Measurements from ENCODE around the gene SPPL3. TPM values are rescaled to one million over a fixed set of nuclear protein-coding genes. Genes with fewer than 3 reads are reported as not detected.
A peak's percentile ranks its signal among the peaks of the same experiment; 100 is the strongest.

Gene SPPL3
- total RNA-seq, 1 experiment from 2014 or later: 32.5 TPM

DNA sequence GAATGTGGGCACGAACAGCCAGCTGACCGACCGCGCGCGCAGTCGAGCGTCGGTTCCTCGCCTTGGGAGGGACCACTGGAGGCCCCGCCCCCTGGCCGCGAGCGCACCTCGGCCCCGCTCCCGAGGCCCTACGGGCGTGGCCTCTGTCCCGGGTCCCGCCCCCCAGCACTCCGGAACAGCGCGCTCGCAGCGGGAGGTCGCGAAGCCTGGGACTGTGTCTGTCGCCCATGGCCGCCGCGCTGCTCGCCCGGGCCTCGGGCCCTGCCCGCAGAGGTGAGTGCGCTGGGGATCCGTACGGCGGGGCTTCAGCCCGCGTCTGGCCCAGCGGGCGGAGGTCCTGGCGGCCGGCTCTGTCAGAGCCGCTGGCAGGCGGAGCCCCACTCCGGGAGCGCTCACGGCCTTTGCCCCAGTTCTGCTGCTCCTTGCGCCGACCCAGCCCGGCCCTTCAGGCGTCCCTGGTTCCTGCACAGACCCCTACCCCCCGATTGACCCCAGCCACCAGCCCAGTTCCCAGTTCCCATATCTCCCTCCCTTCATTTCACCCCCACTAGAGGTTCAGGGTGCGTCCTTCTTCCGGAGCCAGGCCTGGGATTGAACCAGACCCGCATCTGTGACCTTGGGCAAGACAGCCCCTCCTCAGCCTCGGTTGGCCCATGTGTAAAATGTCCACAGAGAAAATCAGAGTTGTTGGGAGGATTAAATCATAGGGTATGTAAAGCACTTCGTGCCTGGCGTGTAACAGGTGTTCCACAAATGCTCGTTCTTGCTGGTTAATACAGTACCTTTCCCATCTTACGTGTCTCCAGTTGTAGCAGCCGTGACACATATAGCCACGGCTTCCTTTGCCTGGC lies 178.3 kb downstream of the SPPL3 start, which contains the start of gene ACADS (continued):
- TF ChIP-seq, protein P1, sequence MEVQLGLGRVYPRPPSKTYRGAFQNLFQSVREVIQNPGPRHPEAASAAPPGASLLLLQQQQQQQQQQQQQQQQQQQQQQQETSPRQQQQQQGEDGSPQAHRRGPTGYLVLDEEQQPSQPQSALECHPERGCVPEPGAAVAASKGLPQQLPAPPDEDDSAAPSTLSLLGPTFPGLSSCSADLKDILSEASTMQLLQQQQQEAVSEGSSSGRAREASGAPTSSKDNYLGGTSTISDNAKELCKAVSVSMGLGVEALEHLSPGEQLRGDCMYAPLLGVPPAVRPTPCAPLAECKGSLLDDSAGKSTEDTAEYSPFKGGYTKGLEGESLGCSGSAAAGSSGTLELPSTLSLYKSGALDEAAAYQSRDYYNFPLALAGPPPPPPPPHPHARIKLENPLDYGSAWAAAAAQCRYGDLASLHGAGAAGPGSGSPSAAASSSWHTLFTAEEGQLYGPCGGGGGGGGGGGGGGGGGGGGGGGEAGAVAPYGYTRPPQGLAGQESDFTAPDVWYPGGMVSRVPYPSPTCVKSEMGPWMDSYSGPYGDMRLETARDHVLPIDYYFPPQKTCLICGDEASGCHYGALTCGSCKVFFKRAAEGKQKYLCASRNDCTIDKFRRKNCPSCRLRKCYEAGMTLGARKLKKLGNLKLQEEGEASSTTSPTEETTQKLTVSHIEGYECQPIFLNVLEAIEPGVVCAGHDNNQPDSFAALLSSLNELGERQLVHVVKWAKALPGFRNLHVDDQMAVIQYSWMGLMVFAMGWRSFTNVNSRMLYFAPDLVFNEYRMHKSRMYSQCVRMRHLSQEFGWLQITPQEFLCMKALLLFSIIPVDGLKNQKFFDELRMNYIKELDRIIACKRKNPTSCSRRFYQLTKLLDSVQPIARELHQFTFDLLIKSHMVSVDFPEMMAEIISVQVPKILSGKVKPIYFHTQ (CRISPR knock-in tag; IDR thresholded peaks at IDR 0.05): no peak
- TF ChIP-seq, protein P2, sequence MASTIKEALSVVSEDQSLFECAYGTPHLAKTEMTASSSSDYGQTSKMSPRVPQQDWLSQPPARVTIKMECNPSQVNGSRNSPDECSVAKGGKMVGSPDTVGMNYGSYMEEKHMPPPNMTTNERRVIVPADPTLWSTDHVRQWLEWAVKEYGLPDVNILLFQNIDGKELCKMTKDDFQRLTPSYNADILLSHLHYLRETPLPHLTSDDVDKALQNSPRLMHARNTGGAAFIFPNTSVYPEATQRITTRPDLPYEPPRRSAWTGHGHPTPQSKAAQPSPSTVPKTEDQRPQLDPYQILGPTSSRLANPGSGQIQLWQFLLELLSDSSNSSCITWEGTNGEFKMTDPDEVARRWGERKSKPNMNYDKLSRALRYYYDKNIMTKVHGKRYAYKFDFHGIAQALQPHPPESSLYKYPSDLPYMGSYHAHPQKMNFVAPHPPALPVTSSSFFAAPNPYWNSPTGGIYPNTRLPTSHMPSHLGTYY (CRISPR knock-in tag; IDR thresholded peaks at IDR 0.05): no peak
- no peak for TF ChIP-seq CREM (CRISPR knock-in tag; IDR thresholded peaks at IDR 0.05)
- no peak for TF ChIP-seq ZNF263 (CRISPR knock-in tag; IDR thresholded peaks at IDR 0.05; ENCODE audit: low read depth)
- TF ChIP-seq ZNF138 (CRISPR knock-in tag; conservative IDR thresholded peaks at IDR 0.05): no peak
- TF ChIP-seq SMAD3 (CRISPR knock-in tag; IDR thresholded peaks at IDR 0.05; ENCODE audit: borderline replicate concordance): no peak
- TF ChIP-seq, protein P3, sequence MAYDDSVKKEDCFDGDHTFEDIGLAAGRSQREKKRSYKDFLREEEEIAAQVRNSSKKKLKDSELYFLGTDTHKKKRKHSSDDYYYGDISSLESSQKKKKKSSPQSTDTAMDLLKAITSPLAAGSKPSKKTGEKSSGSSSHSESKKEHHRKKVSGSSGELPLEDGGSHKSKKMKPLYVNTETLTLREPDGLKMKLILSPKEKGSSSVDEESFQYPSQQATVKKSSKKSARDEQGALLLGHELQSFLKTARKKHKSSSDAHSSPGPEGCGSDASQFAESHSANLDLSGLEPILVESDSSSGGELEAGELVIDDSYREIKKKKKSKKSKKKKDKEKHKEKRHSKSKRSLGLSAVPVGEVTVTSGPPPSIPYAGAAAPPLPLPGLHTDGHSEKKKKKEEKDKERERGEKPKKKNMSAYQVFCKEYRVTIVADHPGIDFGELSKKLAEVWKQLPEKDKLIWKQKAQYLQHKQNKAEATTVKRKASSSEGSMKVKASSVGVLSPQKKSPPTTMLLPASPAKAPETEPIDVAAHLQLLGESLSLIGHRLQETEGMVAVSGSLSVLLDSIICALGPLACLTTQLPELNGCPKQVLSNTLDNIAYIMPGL (CRISPR knock-in tag; IDR thresholded peaks at IDR 0.05): peak; percentile 49; the same call in 1 of the 2 replicates
- peak; percentile 75 for TF ChIP-seq FOXP1 (CRISPR knock-in tag; IDR thresholded peaks at IDR 0.05; ENCODE audit: borderline replicate concordance)
- no peak for TF ChIP-seq FOXK1 (CRISPR knock-in tag; IDR thresholded peaks at IDR 0.05)
- TF ChIP-seq, protein P4, sequence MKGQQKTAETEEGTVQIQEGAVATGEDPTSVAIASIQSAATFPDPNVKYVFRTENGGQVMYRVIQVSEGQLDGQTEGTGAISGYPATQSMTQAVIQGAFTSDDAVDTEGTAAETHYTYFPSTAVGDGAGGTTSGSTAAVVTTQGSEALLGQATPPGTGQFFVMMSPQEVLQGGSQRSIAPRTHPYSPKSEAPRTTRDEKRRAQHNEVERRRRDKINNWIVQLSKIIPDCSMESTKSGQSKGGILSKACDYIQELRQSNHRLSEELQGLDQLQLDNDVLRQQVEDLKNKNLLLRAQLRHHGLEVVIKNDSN (CRISPR knock-in tag; IDR thresholded peaks at IDR 0.05): peak; percentile 47; the same call in 1 of the 2 replicates
- TF ChIP-seq TP53 (CRISPR knock-in tag; IDR thresholded peaks at IDR 0.05): no peak
- TF ChIP-seq, protein P5, sequence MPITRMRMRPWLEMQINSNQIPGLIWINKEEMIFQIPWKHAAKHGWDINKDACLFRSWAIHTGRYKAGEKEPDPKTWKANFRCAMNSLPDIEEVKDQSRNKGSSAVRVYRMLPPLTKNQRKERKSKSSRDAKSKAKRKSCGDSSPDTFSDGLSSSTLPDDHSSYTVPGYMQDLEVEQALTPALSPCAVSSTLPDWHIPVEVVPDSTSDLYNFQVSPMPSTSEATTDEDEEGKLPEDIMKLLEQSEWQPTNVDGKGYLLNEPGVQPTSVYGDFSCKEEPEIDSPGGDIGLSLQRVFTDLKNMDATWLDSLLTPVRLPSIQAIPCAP (CRISPR knock-in tag; IDR thresholded peaks at IDR 0.05): no peak
- TF ChIP-seq IRF2 (CRISPR knock-in tag; IDR thresholded peaks at IDR 0.05; ENCODE audit: borderline replicate concordance, low read depth): no peak
- TF ChIP-seq, protein P6, sequence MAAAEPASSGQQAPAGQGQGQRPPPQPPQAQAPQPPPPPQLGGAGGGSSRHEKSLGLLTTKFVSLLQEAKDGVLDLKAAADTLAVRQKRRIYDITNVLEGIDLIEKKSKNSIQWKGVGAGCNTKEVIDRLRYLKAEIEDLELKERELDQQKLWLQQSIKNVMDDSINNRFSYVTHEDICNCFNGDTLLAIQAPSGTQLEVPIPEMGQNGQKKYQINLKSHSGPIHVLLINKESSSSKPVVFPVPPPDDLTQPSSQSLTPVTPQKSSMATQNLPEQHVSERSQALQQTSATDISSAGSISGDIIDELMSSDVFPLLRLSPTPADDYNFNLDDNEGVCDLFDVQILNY (CRISPR knock-in tag; IDR thresholded peaks at IDR 0.05): peak; percentile 82; the same call in 1 of the 2 replicates
- TF ChIP-seq, protein P7, sequence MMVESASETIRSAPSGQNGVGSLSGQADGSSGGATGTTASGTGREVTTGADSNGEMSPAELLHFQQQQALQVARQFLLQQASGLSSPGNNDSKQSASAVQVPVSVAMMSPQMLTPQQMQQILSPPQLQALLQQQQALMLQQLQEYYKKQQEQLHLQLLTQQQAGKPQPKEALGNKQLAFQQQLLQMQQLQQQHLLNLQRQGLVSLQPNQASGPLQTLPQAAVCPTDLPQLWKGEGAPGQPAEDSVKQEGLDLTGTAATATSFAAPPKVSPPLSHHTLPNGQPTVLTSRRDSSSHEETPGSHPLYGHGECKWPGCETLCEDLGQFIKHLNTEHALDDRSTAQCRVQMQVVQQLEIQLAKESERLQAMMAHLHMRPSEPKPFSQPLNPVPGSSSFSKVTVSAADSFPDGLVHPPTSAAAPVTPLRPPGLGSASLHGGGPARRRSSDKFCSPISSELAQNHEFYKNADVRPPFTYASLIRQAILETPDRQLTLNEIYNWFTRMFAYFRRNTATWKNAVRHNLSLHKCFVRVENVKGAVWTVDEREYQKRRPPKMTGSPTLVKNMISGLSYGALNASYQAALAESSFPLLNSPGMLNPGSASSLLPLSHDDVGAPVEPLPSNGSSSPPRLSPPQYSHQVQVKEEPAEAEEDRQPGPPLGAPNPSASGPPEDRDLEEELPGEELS (CRISPR knock-in tag; IDR thresholded peaks at IDR 0.05): peak; percentile 67; the same call in 1 of the 2 replicates
- no peak for TF ChIP-seq NFATC4 (CRISPR knock-in tag; IDR thresholded peaks at IDR 0.05)
- TF ChIP-seq, protein P8, sequence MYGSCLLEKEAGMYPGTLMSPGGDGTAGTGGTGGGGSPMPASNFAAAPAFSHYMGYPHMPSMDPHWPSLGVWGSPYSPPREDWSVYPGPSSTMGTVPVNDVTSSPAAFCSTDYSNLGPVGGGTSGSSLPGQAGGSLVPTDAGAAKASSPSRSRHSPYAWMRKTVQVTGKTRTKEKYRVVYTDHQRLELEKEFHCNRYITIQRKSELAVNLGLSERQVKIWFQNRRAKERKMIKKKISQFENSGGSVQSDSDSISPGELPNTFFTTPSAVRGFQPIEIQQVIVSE (CRISPR knock-in tag; IDR thresholded peaks at IDR 0.05; ENCODE audit: borderline replicate concordance): no peak
- 0 out of 2 replicates have a peak, but pooled peaks have one; percentile 49 for TF ChIP-seq MYBL2 (CRISPR knock-in tag; IDR thresholded peaks at IDR 0.05)
- TF ChIP-seq JAZF1 (CRISPR knock-in tag; IDR thresholded peaks at IDR 0.05): no peak
- TF ChIP-seq RORB (CRISPR knock-in tag; IDR thresholded peaks at IDR 0.05): no peak
- TF ChIP-seq GABPB1 (CRISPR knock-in tag; IDR thresholded peaks at IDR 0.05): no peak; the same call in 1 of the 2 replicates
- no peak for TF ChIP-seq KAT7 (CRISPR knock-in tag; IDR thresholded peaks at IDR 0.05; ENCODE audit: borderline replicate concordance)
- TF ChIP-seq SP1 (CRISPR knock-in tag; conservative IDR thresholded peaks at IDR 0.05): peak; percentile 87
- no peak for TF ChIP-seq GRHL2 (CRISPR knock-in tag; IDR thresholded peaks at IDR 0.05; ENCODE audit: insufficient replicate concordance, severe bottlenecking)
- TF ChIP-seq, protein P9, sequence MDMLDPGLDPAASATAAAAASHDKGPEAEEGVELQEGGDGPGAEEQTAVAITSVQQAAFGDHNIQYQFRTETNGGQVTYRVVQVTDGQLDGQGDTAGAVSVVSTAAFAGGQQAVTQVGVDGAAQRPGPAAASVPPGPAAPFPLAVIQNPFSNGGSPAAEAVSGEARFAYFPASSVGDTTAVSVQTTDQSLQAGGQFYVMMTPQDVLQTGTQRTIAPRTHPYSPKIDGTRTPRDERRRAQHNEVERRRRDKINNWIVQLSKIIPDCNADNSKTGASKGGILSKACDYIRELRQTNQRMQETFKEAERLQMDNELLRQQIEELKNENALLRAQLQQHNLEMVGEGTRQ (CRISPR knock-in tag; IDR thresholded peaks at IDR 0.05): no peak
